ENCODE results near the gene TRPM3. TPM values are rescaled to one million over a fixed set of nuclear protein-coding genes. Genes with fewer than 3 reads are reported as not detected.

The TRPM3 gene
- total and polyA plus RNA-seq, 2 of the 8 experiments (the other 6 are each of a cell fraction or from before 2014, with no cell fraction given): 2.4 to 10.9 TPM

- no peak for TF ChIP-seq SRF (IDR thresholded peaks at IDR 0.05; ENCODE audit: low read depth, low read length)
- no peak for TF ChIP-seq TAF1 (IDR thresholded peaks at IDR 0.05; ENCODE audit: low read depth, low read length)
- no peak for TF ChIP-seq MAX (IDR thresholded peaks at IDR 0.05)
- no peak for TF ChIP-seq POLR2AphosphoS5 (IDR thresholded peaks at IDR 0.05; ENCODE audit: low read depth, low read length)
- TF ChIP-seq KDM4A (IDR thresholded peaks at IDR 0.05; ENCODE audit: low read depth, low read length, severe bottlenecking): no peak
Observed at GRCh38 chr9:70791936-70792335, 329.5 kb downstream of the TRPM3 start (continued).

All from H1 (cell line).